UCSD-AML1 (cell line): ENCODE measurements around the gene NUDT7.

Source experiments
- DNase-seq: peaks from one replicate; lab custom pipeline; 2025; ENCODE audit not compliant: unreplicated experiment; lab: John Stamatoyannopoulos, UW

NUDT7 gene

DNA sequence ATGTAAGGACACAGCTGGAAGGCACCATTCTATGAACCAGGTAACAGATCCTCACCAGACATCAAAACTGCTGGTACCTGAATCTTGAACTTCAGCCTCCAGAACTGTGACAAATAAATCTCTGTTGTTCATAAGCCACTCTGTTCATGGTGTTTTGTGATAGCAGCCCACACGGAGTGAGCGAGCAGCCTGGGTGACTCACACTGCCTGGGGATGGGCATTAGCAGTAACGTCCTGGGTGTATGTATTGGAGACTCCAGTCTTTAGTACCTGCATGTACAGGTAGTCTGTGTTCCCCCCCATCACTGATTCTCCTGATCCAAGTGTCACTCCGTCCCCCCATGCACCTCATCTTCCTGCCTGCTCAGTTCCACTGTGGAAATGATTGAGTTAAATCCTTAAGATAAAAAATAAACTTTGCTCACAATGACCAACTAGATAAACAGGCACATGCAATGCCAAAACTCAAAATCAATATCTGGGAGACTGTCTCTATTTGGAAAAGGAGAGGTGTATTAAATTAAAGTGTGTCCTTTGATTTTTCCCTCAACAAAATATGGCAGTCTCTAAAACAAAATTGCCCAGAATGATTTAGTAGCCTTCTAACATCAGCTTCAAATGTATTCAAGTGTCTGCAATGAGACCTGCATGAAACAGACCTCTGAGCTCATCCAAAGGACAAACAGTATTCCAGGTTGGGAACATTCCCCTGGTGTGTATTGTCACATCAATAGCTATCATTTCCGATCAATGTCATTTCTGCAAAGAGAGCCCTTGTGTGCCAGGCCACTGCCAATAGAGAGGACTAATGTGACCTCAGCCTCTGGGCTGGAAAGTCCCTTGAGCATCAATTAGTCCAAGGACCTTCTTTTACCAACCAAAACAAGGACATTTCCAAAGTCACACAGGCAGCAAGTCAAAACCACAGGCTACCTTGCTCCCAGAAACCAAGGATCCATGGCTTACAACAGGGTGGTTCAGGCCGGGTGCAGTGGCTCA is 53.9 kb downstream of the NUDT7 start:
- DNase-seq = no peak

- no peak for DNase-seq
These were observed 55.4 kb downstream of the NUDT7 start for GRCh38 chr16:77777745-77778144.

GRCh38 chr16:77780378-77780837 is 58.1 kb downstream of the NUDT7 start:
- DNase-seq = no peak

- no peak for DNase-seq
These were observed 58.8 kb downstream of the NUDT7 start for GRCh38 chr16:77781091-77781490.

DNA sequence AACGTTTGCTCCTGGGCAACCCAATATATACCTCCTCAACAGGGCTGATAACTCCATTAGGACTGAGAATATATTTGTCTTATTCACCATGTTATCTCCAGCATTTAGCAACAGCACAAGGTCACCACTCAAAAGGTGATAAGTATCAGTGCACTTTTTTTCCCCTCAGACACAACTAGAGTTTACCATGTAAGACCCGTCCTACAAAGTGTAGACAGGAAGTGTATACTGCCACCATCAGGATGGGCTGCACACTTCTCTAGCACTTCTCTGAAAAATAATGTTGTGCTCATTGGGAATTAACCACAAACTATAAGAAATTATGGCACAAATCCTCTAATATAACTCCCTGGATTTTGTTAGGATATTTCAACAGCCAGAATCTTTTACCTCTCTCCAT is 60.4 kb downstream of the NUDT7 start:
- DNase-seq = no peak

DNA sequence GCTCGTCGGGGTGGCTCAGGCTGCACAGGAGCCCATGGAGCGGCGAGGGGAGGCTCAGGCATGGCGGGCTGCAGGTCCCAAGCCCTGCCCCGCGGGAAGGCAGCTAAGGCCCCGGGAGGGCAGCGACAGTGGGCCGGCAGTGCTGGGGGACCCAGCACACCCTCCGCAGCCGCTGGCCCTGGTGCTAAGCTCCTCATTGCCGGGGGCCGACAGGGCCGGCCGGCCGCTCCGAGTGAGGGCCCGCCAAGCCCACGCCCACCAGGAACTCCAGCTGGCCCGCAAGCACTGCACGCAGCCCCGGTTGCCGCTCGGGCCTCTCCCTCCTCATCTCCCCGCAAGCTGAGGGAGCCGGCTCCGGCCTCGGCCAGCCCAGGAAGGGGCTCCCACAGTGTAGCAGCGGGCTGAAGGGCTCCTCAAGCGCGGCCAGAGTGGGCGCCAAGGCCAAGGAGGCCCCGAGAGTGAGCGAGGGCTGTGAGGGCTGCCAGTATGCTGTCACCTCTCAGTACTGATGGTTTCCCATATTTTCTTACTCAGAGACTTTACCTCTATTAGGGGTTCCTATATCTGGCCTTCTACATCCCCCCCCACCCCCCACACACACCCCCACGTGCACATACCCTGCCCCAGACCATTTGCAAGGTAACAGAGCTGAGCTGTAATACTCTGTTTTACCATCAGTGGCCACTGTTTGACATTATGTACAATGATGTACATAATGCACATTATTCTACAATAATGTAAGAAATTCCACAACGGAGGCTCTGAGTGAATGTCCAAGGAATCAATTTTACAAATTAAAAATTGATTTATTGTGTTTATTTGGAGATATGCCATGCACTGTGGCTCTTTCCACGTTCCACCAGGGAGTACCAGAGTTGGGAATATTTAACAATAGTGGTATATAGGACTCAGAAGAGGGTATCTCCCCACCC is 62.4 kb downstream of the NUDT7 start:
- DNase-seq = no peak

DNA sequence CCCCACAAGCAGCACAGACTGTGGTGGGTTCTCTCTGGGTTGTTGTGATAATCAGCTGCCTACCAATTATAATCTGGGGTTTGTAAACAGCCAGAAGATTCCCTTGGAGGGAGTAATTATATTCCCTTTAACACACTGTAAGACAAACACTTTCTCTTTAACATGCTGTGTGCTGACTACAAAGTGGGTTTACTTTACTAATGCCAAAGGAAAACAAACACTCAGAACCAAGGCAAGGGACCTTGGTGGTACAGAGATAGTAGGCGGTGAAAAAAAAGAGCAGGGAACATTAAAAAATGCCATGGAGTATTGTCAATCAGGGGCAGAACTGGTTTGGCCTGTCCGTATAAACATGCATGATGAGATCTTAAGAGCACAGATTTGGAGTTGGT is 63.1 kb downstream of the NUDT7 start:
- DNase-seq = no peak

- DNase-seq = no peak
These were observed 64.0 kb downstream of the NUDT7 start for GRCh38 chr16:77786186-77786847.

- DNase-seq = no peak
These were observed 65.1 kb downstream of the NUDT7 start for GRCh38 chr16:77787452-77787851.

DNA sequence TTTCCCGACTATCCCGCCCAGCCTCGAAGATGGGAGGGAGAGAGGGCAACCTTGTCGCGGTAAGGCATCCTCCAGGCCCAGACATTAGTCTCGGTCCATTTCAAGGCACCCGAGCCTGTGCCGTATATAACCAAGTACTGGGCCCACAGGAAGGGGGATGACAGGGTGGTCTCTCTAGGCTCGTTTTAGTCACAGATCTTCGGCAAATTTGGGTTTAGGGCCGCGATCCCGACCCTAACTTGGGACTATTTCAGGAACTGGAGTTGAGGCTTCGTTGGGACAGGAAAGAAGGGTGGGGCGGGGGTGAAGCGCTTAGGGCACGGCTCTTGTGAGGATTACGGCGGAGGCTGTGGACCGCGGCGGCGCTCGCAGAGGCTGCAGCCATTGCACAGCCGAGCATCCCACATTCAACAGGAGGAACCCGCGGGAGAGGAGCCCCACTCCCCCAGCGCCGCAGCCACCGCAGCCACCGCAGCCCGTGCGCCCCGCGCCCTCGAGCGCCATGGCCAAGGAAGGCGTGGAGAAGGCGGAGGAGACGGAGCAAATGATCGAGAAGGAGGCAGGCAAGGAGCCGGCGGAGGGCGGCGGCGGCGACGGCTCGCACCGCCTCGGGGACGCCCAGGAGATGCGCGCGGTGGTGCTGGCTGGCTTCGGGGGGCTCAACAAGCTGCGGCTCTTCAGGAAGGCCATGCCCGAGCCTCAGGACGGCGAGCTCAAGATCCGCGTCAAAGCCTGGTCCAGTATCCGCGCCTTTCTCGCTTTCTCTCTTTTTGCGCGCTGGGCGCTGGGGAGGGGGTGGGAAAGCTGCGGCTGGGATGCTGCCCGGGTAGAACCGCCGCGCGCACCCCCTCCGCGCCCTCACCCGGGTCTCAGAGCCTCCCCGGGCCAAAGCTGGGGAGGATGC is 66.1 kb downstream of the NUDT7 start, which contains the start of gene VAT1L:
TSS of gene VAT1L (plus strand) at position 384 of the 904 bp plus-strand sequence. CDS start at position 503, 119 bp downstream.
- DNase-seq = no peak

GRCh38 chr16:77789085-77790008 is 67.0 kb downstream of the NUDT7 start:
- DNase-seq = no peak

GRCh38 chr16:77790009-77790372 is 67.7 kb downstream of the NUDT7 start:
- DNase-seq = no peak

DNA sequence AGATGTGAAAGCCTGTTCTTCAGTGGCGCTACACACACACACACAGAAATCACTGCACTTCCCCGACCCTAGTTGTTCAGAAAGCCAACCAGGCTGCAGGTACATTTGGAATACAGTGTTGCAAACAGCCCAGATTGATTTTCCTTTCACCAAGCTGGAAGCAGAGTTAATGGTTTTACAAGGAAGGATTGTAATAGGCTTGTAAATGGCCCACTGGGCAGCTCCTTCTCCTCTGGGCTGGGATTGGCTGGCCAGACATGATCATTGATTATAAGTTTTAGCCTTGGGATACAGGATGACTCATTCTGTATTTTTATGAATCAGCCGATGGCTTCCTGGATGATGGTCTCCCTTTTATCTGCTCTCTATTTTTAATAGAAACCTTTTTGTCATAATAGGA is 68.6 kb downstream of the NUDT7 start:
- DNase-seq = no peak
